ENCODE data around the gene CYP27B1.

- TF ChIP-seq POLR2A (IDR thresholded peaks at IDR 0.05) (no peak), CTCF (IDR thresholded peaks at IDR 0.05) (no peak)
Measured at GRCh38 chr12:57764662-57765002, 2.2 kb downstream of the CYP27B1 start.

Measured in uterus (tissue), 2 donors.